ENCODE results near the gene SCAPER. TPM values are rescaled to one million over a fixed set of nuclear protein-coding genes. Genes with fewer than 3 reads are reported as not detected.

The SCAPER gene
- total and polyA plus RNA-seq, 2 of the 4 experiments (the other 2 are of a cell fraction): 2.9 to 9.7 TPM

GRCh38 chr15:76533060-76533820 lies 371.9 kb downstream of the SCAPER start:
- no peak overlapping the region for H2AK9ac ChIP-seq (replicated peaks; ENCODE audit: low read depth, low read length, poor library complexity)
- no peak overlapping the region for H2AK5ac ChIP-seq (ENCODE audit: low read depth, low read length)
- no peak overlapping the region for H3K4me3 ChIP-seq (ENCODE audit: insufficient read depth, low read depth, low read length)
- peak; percentile 2 for DNase-seq
- H3K79me1 ChIP-seq (ENCODE audit: low read depth in 1 of 2, low read length in 2 of 2): no peaks in the 10 kb centered on the region
- H3K4ac ChIP-seq (ENCODE audit: low read depth, low read length): peak overlapping the region; percentile 29; the same call in 1 of the 2 replicates
- no peak overlapping the region for H3K23ac ChIP-seq (ENCODE audit: low read depth, low read length)
- no peak overlapping the region for H4K91ac ChIP-seq (ENCODE audit: insufficient read depth, low read depth, low read length)
- TF ChIP-seq MAFK (IDR thresholded peaks at IDR 0.05; ENCODE audit: low read depth, low read length): no peak
- 0 out of 2 replicates have a peak, but pooled peaks have one; percentile 13 for TF ChIP-seq CEBPB (IDR thresholded peaks at IDR 0.05; ENCODE audit: low read depth, low read length)
- no peaks in the 10 kb centered on the region for H4K20me1 ChIP-seq (ENCODE audit: insufficient read depth, low read length)
- H3K4me1 ChIP-seq (ENCODE audit: control insufficient read depth, insufficient read depth, low read length): no peaks in the 10 kb centered on the region
- no peak overlapping the region for H2AFZ ChIP-seq (replicated peaks; ENCODE audit: low read length, poor library complexity)
- no peak overlapping the region for H3K27ac ChIP-seq (ENCODE audit: insufficient read depth, low read length)
- H2BK5ac ChIP-seq (ENCODE audit: low read depth, low read length, poor library complexity, severe bottlenecking): no peak overlapping the region
- no peaks in the 10 kb centered on the region for H3K9me3 ChIP-seq (ENCODE audit: control insufficient read depth, insufficient read depth, low read length)
- H3K4me2 ChIP-seq (ENCODE audit: low read depth, low read length): no peak overlapping the region
- H3K9me1 ChIP-seq (ENCODE audit: insufficient read depth, low read length): no peaks in the 10 kb centered on the region
- no peak overlapping the region for H3K9ac ChIP-seq (ENCODE audit: low read depth, low read length)
- H2BK20ac ChIP-seq (ENCODE audit: low read depth, low read length): 0 out of 2 replicates have a peak overlapping the region, but pooled peaks have one; percentile 51
- peak overlapping the region; percentile 80 for H3K18ac ChIP-seq (ENCODE audit: low read depth, low read length)
- intact Hi-C loops (cut with micrococcal nuclease): no loop called here
- in situ Hi-C loops (cut with MboI; ENCODE audit: low sequenced_read_pairs): no loop called here
- no peak overlapping the region for H4K5ac ChIP-seq (ENCODE audit: low read depth, low read length)
- H4K8ac ChIP-seq (ENCODE audit: low read depth in 2 of 2, low read length in 2 of 2): no peak overlapping the region
- BruUV-seq (replicated peaks): no TSS peak
- H3K14ac ChIP-seq (replicated peaks; ENCODE audit: low read depth, low read length): no peak overlapping the region
- ATAC-seq (ENCODE audit: low read depth): peak; percentile 53
- no CpG with 5 or more reads among the region's 5 CpGs for WGBS, 2 experiments (ENCODE audit: extremely low coverage in 2 of 2, insufficient read length in 1 of 2)
- H2BK120ac ChIP-seq (ENCODE audit: low read depth, low read length): peak overlapping the region; percentile 30; the same call in 1 of the 2 replicates
- no peak overlapping the region for H2BK15ac ChIP-seq (ENCODE audit: low read depth, low read length)
- ChIA-PET POLR2A (ENCODE audit: unreplicated experiment) (no interaction called here), CTCF (interaction anchor here (0.6 kb wide), 1 partner anchor 336 kb away, joined by 4 read pairs; no protein-coding TSS in a partner anchor)
- dilution Hi-C loops (cut with HindIII; ENCODE audit: low sequenced_read_pairs, unreplicated experiment): no loop called here
- H3K27me3 ChIP-seq (ENCODE audit: control insufficient read depth, insufficient read depth, low read length): no peaks in the 10 kb centered on the region
- H3K56ac ChIP-seq (ENCODE audit: extremely low read depth, insufficient read depth, low read length): no peak overlapping the region
- no peaks in the 10 kb centered on the region for H3K36me3 ChIP-seq (ENCODE audit: control insufficient read depth, insufficient read depth, low read length)
